Body of pancreas (tissue), 4 donors: ENCODE measurements around the gene DUSP8.

Source experiments
- CTCF ChIP-seq, 7 experiments: fragments of 450-650 bp in 4 of 7; fragments of 200-600 bp in 3 of 7; sonication (generic) in 3 of 7; IDR thresholded peaks; one replicate each; pipeline ENCODE4 v1.5.1; 2016 to 2019; ENCODE audit warnings: antibody characterized with exemption in 7 of 7
- POLR2A ChIP-seq, 3 donors: fragments of 450-650 bp; IDR thresholded peaks; one replicate each; pipeline ENCODE4 v1.6.1; 2016; ENCODE audit warnings: antibody characterized with exemption in 3 of 3, mild to moderate bottlenecking in 2 of 3

GRCh38 chr11:1545432-1545831 is 26.6 kb downstream of the DUSP8 start:
- TF ChIP-seq CTCF (IDR thresholded peaks at IDR 0.05) = no peak
- TF ChIP-seq POLR2A (IDR thresholded peaks at IDR 0.05) = no peak
